B cell (primary cell): ENCODE measurements around the gene DENND1A. TPM values are rescaled to one million over a fixed set of nuclear protein-coding genes. Genes with fewer than 3 reads are reported as not detected.

Source experiments
- ATAC-seq: fragments of 200-7000 bp; cut with Tn5 transposase; one replicate; pipeline ENCODE4 v1.10.0; 2021; ENCODE audit warnings: low read depth, mild to moderate bottlenecking, moderate number of reproducible peaks, moderate library complexity
- CTCF ChIA-PET: fragments of 350-600 bp; sonication (Branson Sonifier 250); formaldehyde crosslinking; loops from one replicate; lab custom pipeline; 2021; ENCODE audit warnings: antibody characterized with exemption, inconsistent platforms; lab: Charles Lee
- POLR2A ChIA-PET: fragments of 350-600 bp; sonication (Branson Sonifier 250); formaldehyde crosslinking; loops from one replicate; lab custom pipeline; 2021; ENCODE audit warnings: antibody characterized with exemption; lab: Charles Lee
- DNase-seq: peaks from one replicate; pipeline ENCODE4 v3.0.0; 2013
- H2AFZ ChIP-seq: 2 replicates; pipeline ENCODE4 v1.6.1; 2012; ENCODE audit warnings: mild to moderate bottlenecking, low read depth, low read length; ENCODE audit not compliant: insufficient read depth, poor library complexity, severe bottlenecking
- H3K27ac ChIP-seq, 2 donors: 1 replicate in 1 of 2; 2 replicates in 1 of 2; pipeline ENCODE4 v1.5.1; 2012 to 2013; ENCODE audit warnings: low read length in 2 of 2, mild to moderate bottlenecking in 2 of 2, moderate library complexity in 1 of 2
- H3K27me3 ChIP-seq, 4 experiments: fragments of 200-600 bp in 1 of 4; sonication (generic) in 1 of 4; replicated peaks in 1 of 4; 1 replicate in 2 of 4; 2 replicates in 2 of 4; pipeline versions ENCODE4 v1.6.1 to v1.7.0; 2013 to 2016; ENCODE audit warnings: low read length in 3 of 4, mild to moderate bottlenecking in 2 of 4, mixed read lengths in 1 of 4, moderate library complexity in 1 of 4; ENCODE audit not compliant: insufficient read depth in 4 of 4, control insufficient read depth in 3 of 4; ENCODE audit errors: control extremely low read depth in 1 of 4
- H3K36me3 ChIP-seq, 2 experiments: replicated peaks in 1 of 2; 1 replicate in 1 of 2; 2 replicates in 1 of 2; pipeline versions ENCODE4 v1.6.1 to v1.7.1; 2013; ENCODE audit warnings: low read length in 1 of 2; ENCODE audit not compliant: insufficient read depth in 2 of 2, control insufficient read depth in 1 of 2; ENCODE audit errors: control extremely low read depth in 1 of 2, extremely low read depth in 1 of 2
- H3K4me1 ChIP-seq, 2 donors: fragments of 200-600 bp in 1 of 2; sonication (generic) in 1 of 2; 1 replicate in 1 of 2; 2 replicates in 1 of 2; pipeline versions ENCODE4 v1.5.1 to v1.6.1; 2013 to 2017; ENCODE audit warnings: low read length in 2 of 2; ENCODE audit not compliant: control insufficient read depth in 2 of 2, insufficient read depth in 2 of 2
- H3K4me2 ChIP-seq: replicated peaks from 2 replicates; pipeline ENCODE3; 2012; ENCODE audit warnings: mild to moderate bottlenecking, low read depth, low read length; ENCODE audit not compliant: poor library complexity, severe bottlenecking
- H3K4me3 ChIP-seq, 5 experiments: fragments of 200-600 bp in 1 of 5; sonication (generic) in 1 of 5; 1 replicate in 3 of 5; 2 replicates in 2 of 5; pipeline versions ENCODE4 v1.5.1 to v1.7.0; 2011 to 2016; ENCODE audit warnings: low read length in 4 of 5, mild to moderate bottlenecking in 4 of 5, low read depth in 2 of 5, control low read depth in 1 of 5, moderate library complexity in 1 of 5; ENCODE audit not compliant: insufficient read depth in 1 of 5; ENCODE audit errors: control extremely low read depth in 1 of 5, extremely low read depth in 1 of 5
- H3K79me2 ChIP-seq: fragments of 200-600 bp; sonication (generic); one replicate; pipeline ENCODE4 v1.6.0; 2016; ENCODE audit warnings: low read length; ENCODE audit not compliant: control insufficient read depth, insufficient read depth
- H3K9ac ChIP-seq: fragments of 200-600 bp; sonication (generic); 2 replicates; pipeline ENCODE4 v1.6.1; 2017; ENCODE audit warnings: mild to moderate bottlenecking, low read length, moderate library complexity
- H3K9me3 ChIP-seq, 3 donors: one replicate each; pipeline versions ENCODE4 v1.6.1 to v1.7.1; 2013; ENCODE audit warnings: low read length in 2 of 3; ENCODE audit not compliant: control insufficient read depth in 2 of 3, insufficient read depth in 1 of 3; ENCODE audit errors: control extremely low read depth in 1 of 3
- H4K20me1 ChIP-seq: 2 replicates; pipeline ENCODE4 v1.6.0; 2012; ENCODE audit warnings: mild to moderate bottlenecking, low read length; ENCODE audit not compliant: insufficient read depth, control insufficient read depth, poor library complexity, severe bottlenecking
- H3K27ac Mint-ChIP-seq: one replicate; pipeline ENCODE4 v1.8.0; 2021; ENCODE audit warnings: mixed read lengths
- H3K27me3 Mint-ChIP-seq: one replicate; pipeline ENCODE4 v1.8.0; 2021; ENCODE audit warnings: mixed read lengths
- H3K4me1 Mint-ChIP-seq: one replicate; pipeline ENCODE4 v1.8.0; 2021; ENCODE audit warnings: mixed read lengths
- H3K4me3 Mint-ChIP-seq: one replicate; pipeline ENCODE4 v1.8.0; 2021; ENCODE audit warnings: mixed read lengths
- H3K9me3 Mint-ChIP-seq: one replicate; pipeline ENCODE4 v1.8.0; 2022; ENCODE audit warnings: mixed read lengths; ENCODE audit not compliant: insufficient read depth
- CTCF ChIP-seq: fragments of 200-600 bp; IDR thresholded peaks from one replicate; pipeline ENCODE4 v1.8.0; 2022; ENCODE audit warnings: antibody characterized with exemption, mild to moderate bottlenecking
- EZH2 ChIP-seq: IDR thresholded peaks from 2 replicates; pipeline ENCODE4 v1.6.1; 2012; ENCODE audit warnings: borderline replicate concordance, low read depth, mild to moderate bottlenecking, moderate library complexity, low read length; ENCODE audit not compliant: insufficient read depth, poor library complexity, severe bottlenecking
- whole genome bisulfite sequencing: methylation state at CpG from one replicate; pipeline ENCODE4 v1.1.5; 2013; ENCODE audit warnings: missing lambda C conversion rate; ENCODE audit not compliant: insufficient coverage; 5-methylcytosine and 5-hydroxymethylcytosine counted together
- intact Hi-C: fragments of 100-400 bp; cut with micrococcal nuclease; formaldehyde crosslinking; loops from one replicate; pipeline ENCODE4 v1.10.0; 2022
- polyA plus RNA-seq: library from polyadenylated mRNA; depleted of rRNA; stranded (reverse); fragments of >200 nt; gene quantifications from 2 replicates; pipeline ENCODE4 v1.2.3, GENCODE V29; 2012
- total RNA-seq, 2 donors: library from RNA; stranded (reverse); fragments of 120-200 nt in 1 of 2; gene quantifications; 1 replicate in 1 of 2; 2 replicates in 1 of 2; pipeline versions ENCODE4 v1.2.3 to v1.2.4, GENCODE V29; 2013 to 2022

DENND1A gene
- total and polyA plus RNA-seq, 2 donors (not counting 1 experiment from before 2014, with no cell fraction given): 10.8 to 26.0 TPM

DNA sequence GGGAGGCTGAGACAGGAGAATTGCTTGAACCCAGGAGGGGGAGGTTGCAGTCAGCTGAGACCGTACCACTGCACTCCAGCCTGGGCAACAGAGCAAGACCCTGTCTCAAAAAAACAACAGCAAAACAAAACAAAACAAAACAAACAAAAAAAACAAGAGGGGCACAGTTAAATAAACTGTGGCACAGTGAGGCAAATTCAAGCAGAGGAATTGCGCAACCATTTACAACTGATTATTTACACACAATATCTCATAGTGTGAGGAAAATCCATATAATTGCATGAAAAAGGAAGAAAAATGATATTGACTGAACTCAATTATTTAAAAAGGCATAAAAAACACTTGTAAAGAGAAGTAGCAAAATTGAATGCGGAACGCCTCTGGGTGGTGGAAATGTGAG lies 412.4 kb downstream of the DENND1A start:
- Histone ChIP-seq H3K9me3 (no peaks in the 10 kb centered on the region), H4K20me1 (no peaks in the 10 kb centered on the region), H3K27me3 (no peaks in the 10 kb centered on the region), H2AFZ (no peak overlapping the region), H3K79me2 (no peaks in the 10 kb centered on the region), H3K4me3 (no peak overlapping the region), H3K27ac (no peak overlapping the region), H3K9ac (no peak overlapping the region), H3K36me3 (peaks cover 0 to 6% of the 10 kb centered on the region in 2 experiments), H3K4me1 (no peaks in the 10 kb centered on the region), H3K4me2 (no peak overlapping the region)
- no peaks in the 10 kb centered on the region for H3K9me3 Mint-ChIP-seq
- no peaks in the 10 kb centered on the region for H3K27me3 Mint-ChIP-seq
- no peaks in the 10 kb centered on the region for H3K4me1 Mint-ChIP-seq
- DNase-seq (no peak), ATAC-seq (no peak)
- WGBS: no CpG with 5 or more reads among the region's 4 CpGs
- ChIA-PET CTCF (no interaction called here), POLR2A (no interaction called here)
- H3K27ac Mint-ChIP-seq: no peak overlapping the region
- intact Hi-C loops: no loop called here
- no peak overlapping the region for H3K4me3 Mint-ChIP-seq
- TF ChIP-seq CTCF: no peak
- TF ChIP-seq EZH2: no peak

- Mint-ChIP-seq H3K4me1 (no peaks in the 10 kb centered on the region), H3K4me3 (no peak overlapping the region), H3K9me3 (no peaks in the 10 kb centered on the region), H3K27ac (no peak overlapping the region), H3K27me3 (no peaks in the 10 kb centered on the region)
- H3K4me3 ChIP-seq: no peak overlapping the region
- H3K9ac ChIP-seq: no peak overlapping the region
- TF ChIP-seq CTCF (no peak), EZH2 (no peak)
- no peak for ATAC-seq
- intact Hi-C loops: no loop called here
- no peaks in the 10 kb centered on the region for H3K27me3 ChIP-seq
- H3K4me1 ChIP-seq: no peaks in the 10 kb centered on the region
- DNase-seq: no peak
- H3K4me2 ChIP-seq: no peak overlapping the region
- no peak overlapping the region for H3K27ac ChIP-seq
- H2AFZ ChIP-seq: no peak overlapping the region
- POLR2A ChIA-PET: no interaction called here
- CTCF ChIA-PET: no interaction called here
- no peaks in the 10 kb centered on the region for H4K20me1 ChIP-seq
- no peaks in the 10 kb centered on the region for H3K9me3 ChIP-seq
- H3K36me3 ChIP-seq: peaks cover 0 to 9% of the 10 kb centered on the region in 2 experiments
- H3K79me2 ChIP-seq: no peaks in the 10 kb centered on the region
- 100% methylated on average over 1 of the region's 4 CpGs for WGBS
These were observed 415.2 kb downstream of the DENND1A start for GRCh38 chr9:123514766-123515165.
